ENCODE data around the gene NDST3. TPM values are rescaled to one million over a fixed set of nuclear protein-coding genes. Genes with fewer than 3 reads are reported as not detected.

NDST3 gene
- total RNA-seq, 3 donors from 2014 or later: 0.09 to 0.26 (median 0.12) TPM

DNA sequence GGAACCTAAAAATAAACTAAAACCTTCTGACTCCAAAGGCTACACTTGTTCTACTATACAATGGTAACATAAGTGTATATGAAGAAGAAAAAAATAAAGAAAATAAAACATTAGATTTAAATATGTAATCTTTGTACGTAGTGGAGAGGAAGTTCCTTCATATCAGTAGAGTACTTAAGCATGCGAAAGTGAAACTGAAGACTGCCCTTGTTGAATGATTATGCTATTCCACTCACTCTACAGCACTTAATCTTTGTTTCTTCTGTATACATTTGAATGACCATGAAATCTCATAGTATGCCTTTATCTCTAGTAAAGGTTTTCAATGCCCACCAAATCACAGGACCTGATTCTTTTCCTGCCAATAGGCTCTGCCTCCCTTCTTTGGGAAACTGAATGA, 78.9 kb downstream of the NDST3 start:
- H3K4me3 ChIP-seq: no peak overlapping the region
- DNase-seq (no peak), ATAC-seq (peak; percentile 28)
- H3K9me3 ChIP-seq: no peaks in the 10 kb centered on the region
- H3K36me3 ChIP-seq (ENCODE audit: low read depth): no peaks in the 10 kb centered on the region
- intact Hi-C loops (cut with DNase I, micrococcal nuclease): no loop called here
- no peaks in the 10 kb centered on the region for H3K4me1 ChIP-seq (ENCODE audit: low read depth)
- TF ChIP-seq, protein P1, sequence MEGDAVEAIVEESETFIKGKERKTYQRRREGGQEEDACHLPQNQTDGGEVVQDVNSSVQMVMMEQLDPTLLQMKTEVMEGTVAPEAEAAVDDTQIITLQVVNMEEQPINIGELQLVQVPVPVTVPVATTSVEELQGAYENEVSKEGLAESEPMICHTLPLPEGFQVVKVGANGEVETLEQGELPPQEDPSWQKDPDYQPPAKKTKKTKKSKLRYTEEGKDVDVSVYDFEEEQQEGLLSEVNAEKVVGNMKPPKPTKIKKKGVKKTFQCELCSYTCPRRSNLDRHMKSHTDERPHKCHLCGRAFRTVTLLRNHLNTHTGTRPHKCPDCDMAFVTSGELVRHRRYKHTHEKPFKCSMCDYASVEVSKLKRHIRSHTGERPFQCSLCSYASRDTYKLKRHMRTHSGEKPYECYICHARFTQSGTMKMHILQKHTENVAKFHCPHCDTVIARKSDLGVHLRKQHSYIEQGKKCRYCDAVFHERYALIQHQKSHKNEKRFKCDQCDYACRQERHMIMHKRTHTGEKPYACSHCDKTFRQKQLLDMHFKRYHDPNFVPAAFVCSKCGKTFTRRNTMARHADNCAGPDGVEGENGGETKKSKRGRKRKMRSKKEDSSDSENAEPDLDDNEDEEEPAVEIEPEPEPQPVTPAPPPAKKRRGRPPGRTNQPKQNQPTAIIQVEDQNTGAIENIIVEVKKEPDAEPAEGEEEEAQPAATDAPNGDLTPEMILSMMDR (IDR thresholded peaks at IDR 0.05): no peak

DNA sequence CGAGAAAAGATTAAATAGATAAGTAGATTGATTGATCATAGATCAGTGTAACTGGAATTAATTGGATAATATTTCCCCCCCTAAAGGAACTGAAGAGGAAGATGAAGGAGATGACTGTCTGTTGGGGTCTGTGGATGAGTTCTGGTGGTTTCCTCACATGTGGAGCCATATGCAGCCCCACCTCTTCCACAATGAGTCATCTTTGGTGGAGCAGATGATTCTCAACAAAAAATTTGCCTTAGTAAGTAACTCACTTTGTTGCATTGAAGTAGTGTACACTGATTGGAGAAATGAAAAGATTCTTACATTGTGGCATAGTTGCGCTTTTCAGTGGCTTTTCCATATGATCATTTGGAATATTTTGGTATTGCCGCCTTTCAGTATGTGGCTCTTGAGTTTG, 80.4 kb downstream of the NDST3 start:
- DNase-seq (no peak), ATAC-seq (no peak)
- intact Hi-C loops (cut with DNase I, micrococcal nuclease): no loop called here
- Histone ChIP-seq H3K4me1 (ENCODE audit: low read depth) (no peaks in the 10 kb centered on the region), H3K36me3 (ENCODE audit: low read depth) (no peaks in the 10 kb centered on the region), H3K9me3 (no peaks in the 10 kb centered on the region), H3K4me3 (no peak overlapping the region)
- TF ChIP-seq, protein P1 (IDR thresholded peaks at IDR 0.05): no peak

DNA sequence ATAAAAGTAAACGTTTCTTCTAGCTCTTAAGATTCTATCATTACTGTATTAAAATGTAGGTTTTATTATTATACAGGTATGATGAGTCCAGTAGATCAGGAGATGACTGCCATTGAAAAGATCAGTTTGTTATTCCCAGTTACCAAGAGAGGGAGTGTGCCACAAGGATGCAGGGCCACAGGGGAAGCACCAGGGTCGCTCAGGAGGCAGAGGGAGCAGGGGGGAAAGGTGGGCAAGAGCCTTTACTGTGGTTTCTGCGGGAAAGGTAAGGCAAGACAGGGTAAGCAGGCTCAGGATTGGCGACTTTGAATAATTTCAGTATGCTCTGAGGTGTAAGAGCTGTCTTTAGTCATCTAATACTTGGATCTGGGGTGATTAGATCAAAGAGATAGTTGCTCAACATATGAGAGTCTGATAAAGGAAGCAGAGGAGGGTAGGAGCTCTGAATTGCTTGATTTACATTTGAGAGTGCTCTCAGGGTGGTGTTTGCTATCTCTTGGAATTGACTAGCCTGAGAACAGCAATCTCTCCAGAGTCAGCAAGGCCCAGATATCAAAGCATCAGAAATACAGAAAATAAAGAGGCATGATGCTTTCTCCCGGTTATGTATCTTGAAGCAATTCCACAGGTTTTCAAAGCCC, 86.0 kb downstream of the NDST3 start:
- no peak for ATAC-seq

DNA sequence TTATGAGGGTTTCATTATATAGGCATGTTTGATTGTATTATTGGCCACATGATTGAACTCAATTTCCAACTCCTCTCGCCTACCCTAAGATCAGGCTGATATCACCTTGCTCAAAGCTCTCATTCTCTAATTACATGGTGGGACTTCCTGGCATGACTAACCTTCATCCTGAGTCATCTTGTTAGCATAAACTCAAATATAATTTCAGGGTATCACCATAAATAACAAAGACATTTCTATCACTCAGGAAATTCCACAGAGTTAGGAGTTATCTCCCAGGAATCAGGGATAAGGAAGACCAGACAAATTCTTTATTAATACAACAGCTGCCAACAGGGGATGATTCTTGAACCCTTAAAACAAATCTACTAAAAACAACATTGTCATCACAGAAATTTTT, 90.7 kb downstream of the NDST3 start:
- H3K36me3 ChIP-seq (ENCODE audit: low read depth): no peaks in the 10 kb centered on the region
- H3K9me3 ChIP-seq: no peaks in the 10 kb centered on the region
- intact Hi-C loops (cut with DNase I, micrococcal nuclease): no loop called here
- no peaks in the 10 kb centered on the region for H3K4me1 ChIP-seq (ENCODE audit: low read depth)
- no peak overlapping the region for H3K4me3 ChIP-seq
- DNase-seq: no peak
- ATAC-seq: no peak
- TF ChIP-seq, protein P1 (IDR thresholded peaks at IDR 0.05): no peak

More for the DNA sequence above, 86.0 kb downstream of the NDST3 start:
- DNase-seq: no peak
- TF ChIP-seq, protein P1 (IDR thresholded peaks at IDR 0.05): no peak
- Histone ChIP-seq H3K4me3 (no peak overlapping the region), H3K4me1 (ENCODE audit: low read depth) (no peaks in the 10 kb centered on the region), H3K9me3 (no peaks in the 10 kb centered on the region), H3K36me3 (ENCODE audit: low read depth) (no peaks in the 10 kb centered on the region)
- intact Hi-C loops (cut with DNase I, micrococcal nuclease): no loop called here

DNA sequence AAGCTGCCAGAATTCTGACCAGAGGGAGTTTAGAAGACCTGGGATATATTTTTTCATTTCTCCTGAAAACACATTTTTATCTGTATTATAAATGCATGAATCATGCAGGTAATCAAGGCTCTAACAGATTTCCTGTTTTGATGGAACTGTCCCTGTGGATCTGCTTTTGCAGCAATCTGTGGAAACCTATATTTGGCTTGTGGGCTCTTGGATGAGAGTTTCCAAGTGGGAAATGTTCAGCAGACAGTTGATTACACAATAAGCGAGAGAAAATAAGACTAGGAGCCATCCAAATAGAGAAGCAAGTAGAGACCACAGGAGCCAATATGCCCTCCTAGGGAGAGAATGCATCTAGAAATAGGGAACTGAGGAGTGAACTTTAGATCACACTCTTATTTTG, 105.0 kb downstream of the NDST3 start:
- no peak overlapping the region for H3K4me3 ChIP-seq
- no peaks in the 10 kb centered on the region for H3K36me3 ChIP-seq (ENCODE audit: low read depth)
- no peaks in the 10 kb centered on the region for H3K9me3 ChIP-seq
- DNase-seq (no peak), ATAC-seq (no peak)
- no peaks in the 10 kb centered on the region for H3K4me1 ChIP-seq (ENCODE audit: low read depth)
- intact Hi-C loops (cut with DNase I, micrococcal nuclease): no loop called here
- TF ChIP-seq, protein P1 (IDR thresholded peaks at IDR 0.05): no peak

DNA sequence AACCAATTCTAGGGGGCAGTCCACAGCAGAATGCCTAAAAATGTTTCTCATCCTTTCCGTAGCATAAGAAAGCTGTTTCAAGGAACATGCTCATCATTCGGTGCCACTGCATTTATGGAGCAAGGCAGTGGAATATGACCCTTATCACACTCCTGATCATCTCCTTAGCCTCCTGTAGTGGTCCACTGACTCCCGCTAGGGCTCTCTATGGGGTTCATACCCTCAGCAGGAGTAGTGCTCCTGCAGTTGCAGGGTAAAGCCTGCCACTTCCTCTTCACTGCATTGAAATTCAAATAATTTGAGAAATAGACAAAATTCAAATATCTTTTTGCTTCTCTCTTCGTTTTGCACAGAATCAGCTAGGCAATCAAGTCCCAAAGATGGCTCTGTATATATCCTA, 107.0 kb downstream of the NDST3 start:
- DNase-seq: no peak
- intact Hi-C loops (cut with DNase I, micrococcal nuclease): no loop called here
- H3K4me3 ChIP-seq: no peak overlapping the region
- no peaks in the 10 kb centered on the region for H3K9me3 ChIP-seq
- no peak for ATAC-seq
- H3K36me3 ChIP-seq (ENCODE audit: low read depth): no peaks in the 10 kb centered on the region
- TF ChIP-seq, protein P1 (IDR thresholded peaks at IDR 0.05): no peak
- H3K4me1 ChIP-seq (ENCODE audit: low read depth): no peaks in the 10 kb centered on the region

Data from mucosa of descending colon (tissue), 3 donors.